Adrenal gland (tissue), 5 donors: Measurements from ENCODE around the gene CSNK2B.

Experiments
- POLR2A ChIP-seq, 2 donors: fragments of 450-650 bp; IDR thresholded peaks; one replicate each; pipeline ENCODE4 v1.6.1; 2017; ENCODE audit warnings: antibody characterized with exemption in 2 of 2, mild to moderate bottlenecking in 2 of 2, moderate library complexity in 1 of 2
- TF ChIP-seq, protein P1 (sequence below), 6 experiments: fragments of 450-650 bp in 4 of 6; fragments of 200-600 bp in 2 of 6; sonication (generic) in 1 of 6; IDR thresholded peaks; 1 replicate in 5 of 6; 2 replicates in 1 of 6; pipeline versions ENCODE4 v1.5.1 to v1.8.0; 2016 to 2021; ENCODE audit warnings: antibody characterized with exemption in 6 of 6, mild to moderate bottlenecking in 2 of 6, moderate library complexity in 1 of 6
- donor health status: DM: no; HTN: no; CAD: no.

- TF ChIP-seq, protein P1, sequence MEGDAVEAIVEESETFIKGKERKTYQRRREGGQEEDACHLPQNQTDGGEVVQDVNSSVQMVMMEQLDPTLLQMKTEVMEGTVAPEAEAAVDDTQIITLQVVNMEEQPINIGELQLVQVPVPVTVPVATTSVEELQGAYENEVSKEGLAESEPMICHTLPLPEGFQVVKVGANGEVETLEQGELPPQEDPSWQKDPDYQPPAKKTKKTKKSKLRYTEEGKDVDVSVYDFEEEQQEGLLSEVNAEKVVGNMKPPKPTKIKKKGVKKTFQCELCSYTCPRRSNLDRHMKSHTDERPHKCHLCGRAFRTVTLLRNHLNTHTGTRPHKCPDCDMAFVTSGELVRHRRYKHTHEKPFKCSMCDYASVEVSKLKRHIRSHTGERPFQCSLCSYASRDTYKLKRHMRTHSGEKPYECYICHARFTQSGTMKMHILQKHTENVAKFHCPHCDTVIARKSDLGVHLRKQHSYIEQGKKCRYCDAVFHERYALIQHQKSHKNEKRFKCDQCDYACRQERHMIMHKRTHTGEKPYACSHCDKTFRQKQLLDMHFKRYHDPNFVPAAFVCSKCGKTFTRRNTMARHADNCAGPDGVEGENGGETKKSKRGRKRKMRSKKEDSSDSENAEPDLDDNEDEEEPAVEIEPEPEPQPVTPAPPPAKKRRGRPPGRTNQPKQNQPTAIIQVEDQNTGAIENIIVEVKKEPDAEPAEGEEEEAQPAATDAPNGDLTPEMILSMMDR (IDR thresholded peaks at IDR 0.05), result no peak
- no peak for TF ChIP-seq POLR2A (IDR thresholded peaks at IDR 0.05)
These were observed 24.5 kb upstream of the CSNK2B start for GRCh38 chr6:31641370-31641769.
